Esophagus mucosa (tissue), 1 donor: ENCODE results near the gene PRRX2. TPM values are rescaled to one million over a fixed set of nuclear protein-coding genes. Genes with fewer than 3 reads are reported as not detected.
"Not testable (repeated sequence)": the region's sequence is repeated elsewhere in the genome, so short reads cannot be mapped to it uniquely, and the experiment has no call there.

Source experiments
- ATAC-seq: fragments of 200-7000 bp; cut with Tn5 transposase; one replicate; pipeline ENCODE4 v1.9.1; 2020
- total RNA-seq: library from RNA; stranded (reverse); gene quantifications from one replicate; pipeline ENCODE4 v1.2.4, GENCODE V29; 2023
- donor health status: DM: yes; HTN: yes; CAD: no.

PRRX2 gene
- total RNA-seq, 1 donor from 2014 or later = 1.5 TPM

GRCh38 chr9:129737479-129738274, 72.2 kb downstream of the PRRX2 start:
- peak; percentile 85 for ATAC-seq

- ATAC-seq = no peak
Observed at GRCh38 chr9:129739432-129739831, 74.0 kb downstream of the PRRX2 start.

GRCh38 chr9:129740174-129740573, 74.7 kb downstream of the PRRX2 start:
- ATAC-seq = no peak

GRCh38 chr9:129740666-129741464, 75.4 kb downstream of the PRRX2 start:
- ATAC-seq = no peak

DNA sequence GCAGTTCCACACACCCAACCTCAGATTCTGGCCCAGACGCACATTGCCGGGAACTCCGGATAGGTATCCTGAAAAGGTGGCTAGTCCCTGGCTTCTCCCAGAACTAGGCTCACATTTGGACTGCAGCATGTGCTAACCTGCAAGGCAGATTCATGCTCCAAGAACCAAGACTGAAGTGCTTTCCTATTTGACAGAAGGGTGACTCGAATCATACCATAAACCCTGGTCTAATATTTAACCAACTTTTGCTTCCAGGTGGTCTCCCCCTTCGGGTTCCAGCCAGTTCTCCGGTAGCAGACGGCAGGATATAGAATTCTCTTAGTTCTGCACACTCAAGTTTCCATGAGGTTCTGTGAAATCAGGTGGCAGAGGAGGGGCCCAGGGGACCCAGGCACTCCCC, 79.8 kb downstream of the PRRX2 start:
- ATAC-seq = no peak

- no peak for ATAC-seq
Observed at GRCh38 chr9:129746092-129746777, 80.8 kb downstream of the PRRX2 start.

DNA sequence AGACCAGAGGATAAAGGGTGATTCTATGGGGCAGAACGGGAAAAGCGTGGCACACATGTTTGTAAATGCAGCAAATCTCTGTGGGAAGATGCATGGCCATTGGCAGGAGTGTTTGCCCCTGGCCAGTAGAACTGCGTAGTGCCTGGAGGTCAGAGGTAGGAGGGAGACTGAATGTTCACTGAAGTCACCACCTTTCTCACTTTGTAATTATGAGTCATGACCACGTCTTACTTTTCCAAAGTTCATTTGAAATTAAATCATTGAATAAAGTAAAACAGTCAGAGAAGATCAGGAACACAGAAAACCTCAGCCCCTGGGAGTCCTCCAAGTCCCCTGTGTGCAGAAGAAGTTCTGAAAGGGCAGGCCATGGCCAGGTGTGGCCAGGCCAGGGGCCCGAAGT, 82.8 kb downstream of the PRRX2 start:
- no peak for ATAC-seq

DNA sequence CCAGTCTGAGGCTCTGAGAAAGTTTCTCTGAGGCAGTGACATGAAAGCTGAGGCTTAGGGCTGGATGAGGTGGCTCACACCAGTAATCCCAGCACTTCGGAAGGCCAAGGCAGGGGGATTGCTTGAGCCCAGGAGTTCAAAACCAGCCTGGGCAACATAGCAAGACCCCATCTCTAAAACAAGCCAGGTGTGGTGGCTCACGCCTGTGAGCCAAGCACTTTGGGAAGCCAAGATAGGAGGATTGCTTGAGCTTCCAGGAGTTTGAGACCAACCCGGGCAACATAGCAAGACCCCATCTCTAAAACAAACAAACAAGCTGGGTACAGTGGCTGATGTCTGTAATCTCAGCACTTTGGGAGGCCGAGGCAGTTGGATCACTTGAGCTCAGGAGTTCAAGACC, 83.6 kb downstream of the PRRX2 start:
- ATAC-seq = not testable (repeated sequence)

GRCh38 chr9:129749575-129749974, 84.1 kb downstream of the PRRX2 start:
- no peak for ATAC-seq

DNA sequence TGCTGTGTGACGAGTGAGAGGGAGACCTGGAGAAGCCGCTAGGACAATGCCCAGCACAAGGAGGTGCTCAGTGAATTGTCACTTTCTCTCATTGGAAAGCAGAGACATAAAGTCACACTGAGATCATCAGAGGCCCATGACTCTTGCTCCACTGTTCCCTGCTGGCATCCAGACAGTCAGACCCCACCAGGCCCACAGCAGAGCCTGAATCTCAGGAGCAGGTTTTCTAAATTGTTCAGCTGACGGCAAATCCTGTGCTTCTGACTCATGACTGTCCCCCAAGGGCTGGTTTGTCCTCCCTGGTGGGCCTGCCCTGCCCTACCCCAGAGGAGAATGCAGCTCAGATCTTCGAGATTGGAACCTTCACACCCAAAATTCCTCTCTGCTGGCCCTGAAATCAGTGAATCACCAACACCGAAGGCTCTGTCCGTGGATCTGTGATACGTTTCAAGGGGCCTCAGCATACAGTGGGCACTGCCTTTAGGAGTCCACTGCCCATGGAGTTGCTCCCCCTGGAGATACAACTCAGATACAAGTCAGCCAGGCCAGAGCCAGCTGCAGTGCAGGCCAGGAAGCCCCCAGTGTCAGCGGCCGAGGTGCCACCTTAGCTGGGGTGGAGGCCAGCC, 84.7 kb downstream of the PRRX2 start:
- ATAC-seq = no peak

DNA sequence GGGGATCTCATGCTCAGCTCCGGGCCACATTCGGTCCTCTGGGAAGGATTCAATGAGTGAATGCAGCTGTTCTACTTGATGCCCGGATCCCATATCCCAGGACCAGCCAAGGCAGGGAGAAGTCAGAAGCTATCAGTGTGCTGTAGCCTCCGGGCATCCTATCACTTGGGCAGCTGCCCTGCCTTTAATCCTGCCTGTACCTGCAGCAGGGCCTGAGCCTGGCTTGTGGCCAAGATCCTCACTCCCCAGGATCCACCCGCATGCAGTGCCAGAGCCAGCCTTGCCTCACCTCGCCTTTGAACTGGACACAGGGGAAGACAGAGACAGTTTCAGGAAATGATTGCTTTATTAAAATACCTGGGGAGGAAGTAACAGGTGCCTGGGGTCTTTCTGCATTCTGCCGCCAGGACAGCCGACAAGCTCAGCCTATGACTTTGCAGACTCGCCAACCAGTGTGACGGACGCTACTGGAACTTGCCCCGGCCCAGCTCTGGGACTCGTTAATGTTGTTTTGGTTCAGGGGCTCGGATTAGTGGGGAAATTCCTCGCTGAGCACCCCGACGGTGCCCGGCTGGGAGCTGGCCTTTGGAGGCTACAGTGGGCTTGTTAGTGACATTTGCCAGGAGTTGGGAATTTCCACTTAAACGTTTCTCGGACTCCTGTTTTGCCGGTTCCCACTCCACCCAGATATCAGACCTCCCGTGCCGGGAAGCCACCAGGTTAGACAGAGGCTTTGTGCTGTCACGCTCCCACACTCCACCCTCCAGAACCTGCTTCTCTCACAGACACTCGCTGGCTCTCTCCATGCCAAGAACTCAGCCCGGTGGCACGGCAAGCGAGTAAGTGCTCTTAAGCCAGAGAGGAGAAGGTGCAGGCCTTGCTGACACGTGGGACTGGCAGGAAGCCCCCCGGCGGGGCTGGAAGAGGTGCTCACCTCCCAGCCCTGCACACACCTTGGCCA, 86.7 kb downstream of the PRRX2 start:
- ATAC-seq = peak; percentile 75

DNA sequence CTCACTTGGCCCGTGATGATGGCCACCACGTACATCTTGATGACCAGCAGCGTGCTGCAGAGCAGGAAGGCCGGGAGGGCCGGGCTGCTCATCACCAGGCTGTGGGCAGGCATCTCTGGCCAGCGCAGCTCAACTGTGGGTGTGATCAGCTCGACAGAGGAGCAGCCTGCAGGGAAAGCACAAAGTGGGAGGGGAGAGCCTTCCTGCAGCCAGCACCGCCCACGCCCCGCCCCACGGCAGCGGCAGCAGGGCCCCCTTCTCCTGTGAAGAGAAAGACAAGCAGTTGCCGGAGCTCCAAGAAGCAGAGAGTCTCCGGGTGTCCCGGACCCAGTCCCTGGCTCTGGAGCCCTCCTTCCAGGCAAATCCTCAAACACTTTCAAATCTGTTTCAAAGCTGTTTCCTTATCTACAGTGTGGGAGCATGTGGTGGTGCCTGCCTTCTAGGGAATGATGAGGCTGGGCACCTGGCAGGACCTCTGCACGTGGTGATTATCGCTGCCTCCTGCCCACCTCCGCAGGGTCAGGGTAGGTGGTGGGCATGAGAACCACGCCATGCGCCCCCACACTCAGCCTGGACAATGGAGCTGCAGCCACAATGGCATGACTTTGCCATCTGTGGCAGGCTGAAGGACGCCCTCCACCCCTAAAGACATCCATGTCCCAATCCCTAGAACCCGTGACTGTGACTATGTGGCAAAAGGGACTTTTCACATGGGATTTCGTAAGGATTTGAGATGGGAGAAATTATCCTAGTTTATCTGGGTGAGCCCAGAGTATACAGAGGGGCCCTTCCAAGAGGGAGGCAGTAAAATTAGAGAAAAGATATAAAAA, 87.7 kb downstream of the PRRX2 start, which contains the start of gene PTGES:
PTGES (minus strand) TSS at position 143 of the 830 bp plus-strand sequence; CDS start at position 113, 30 bp downstream.
- ATAC-seq = peak; percentile 81

DNA sequence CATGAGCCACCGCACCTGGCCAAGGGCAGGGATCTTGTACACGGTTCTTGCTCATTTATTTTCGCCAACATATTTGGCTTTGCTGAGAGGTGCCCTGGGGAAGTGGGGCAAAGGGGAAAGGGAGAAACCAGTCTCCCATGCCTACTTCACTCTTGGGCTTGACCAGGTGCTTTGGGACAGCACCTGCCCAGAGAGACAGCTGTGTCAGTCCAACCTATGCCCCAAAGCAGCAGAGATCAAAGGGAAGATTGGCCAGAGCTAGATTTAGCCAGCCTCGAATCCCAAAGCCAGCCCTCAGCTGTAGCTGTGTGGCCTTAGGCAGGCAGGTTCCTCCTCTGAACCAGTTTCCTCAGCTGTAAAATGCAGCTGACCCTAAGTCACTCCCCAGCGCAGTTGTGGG, 89.7 kb downstream of the PRRX2 start:
- ATAC-seq = no peak

DNA sequence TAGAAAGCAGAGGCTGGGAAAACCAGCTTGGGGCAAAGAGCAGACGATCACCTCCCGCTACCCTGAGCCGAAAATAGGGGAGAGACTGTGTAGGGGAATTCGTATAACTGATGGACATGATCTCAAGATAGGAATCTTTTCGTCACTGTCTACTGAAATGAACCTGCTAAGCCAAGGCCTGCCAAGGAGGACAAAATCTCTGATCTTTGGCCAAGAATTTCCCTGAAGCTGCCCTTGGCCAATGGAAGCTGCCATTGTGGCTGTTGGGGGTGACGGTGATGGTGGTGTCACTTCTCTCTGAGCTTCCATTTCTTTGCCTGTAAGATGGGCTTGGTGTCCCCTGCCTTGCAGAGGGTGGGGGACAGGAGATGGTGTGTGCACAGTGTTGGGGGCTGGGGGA, 90.7 kb downstream of the PRRX2 start:
- ATAC-seq = no peak

GRCh38 chr9:129757045-129757444, 91.6 kb downstream of the PRRX2 start:
- no peak for ATAC-seq

DNA sequence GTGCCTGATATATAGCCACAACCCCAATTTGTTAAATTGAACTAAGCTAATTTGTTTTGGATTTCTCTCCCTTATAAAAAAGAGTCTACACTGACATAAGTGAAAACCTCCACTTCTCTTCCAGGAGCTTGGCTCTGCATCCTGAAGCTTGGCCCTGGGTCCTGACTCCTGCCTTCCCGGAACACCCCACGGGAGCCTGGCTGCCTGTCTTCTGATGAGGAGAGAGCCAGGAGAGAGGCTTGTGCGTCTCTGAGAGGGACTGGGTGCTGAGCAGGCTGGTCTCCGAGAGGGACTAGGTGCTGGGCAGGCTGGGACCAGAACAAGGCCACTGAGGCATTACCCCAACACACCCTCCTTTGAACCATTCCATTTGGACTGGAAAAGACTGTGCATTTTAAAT, 93.9 kb downstream of the PRRX2 start:
- no peak for ATAC-seq

GRCh38 chr9:129759804-129760502, 94.5 kb downstream of the PRRX2 start:
- ATAC-seq = no peak

DNA sequence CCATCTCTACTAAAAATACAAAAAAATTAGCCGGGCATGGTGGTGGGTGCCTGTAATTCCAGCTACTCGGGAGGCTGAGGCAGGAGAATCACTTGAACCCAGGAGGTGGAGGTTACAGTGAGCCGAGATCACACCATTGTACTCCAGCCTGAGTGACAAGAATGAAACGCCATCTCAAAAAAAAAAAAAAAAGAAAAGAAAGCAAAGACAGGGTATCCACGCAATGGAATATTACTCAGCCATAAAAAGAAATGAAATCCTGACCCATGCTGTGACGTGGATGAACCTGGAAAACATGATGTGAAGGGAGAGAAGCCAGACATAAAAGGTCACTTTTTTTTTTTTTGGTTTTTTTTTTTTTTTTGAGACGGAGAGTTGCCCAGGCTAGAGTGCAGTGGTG, 95.3 kb downstream of the PRRX2 start:
- ATAC-seq = not testable (repeated sequence)

- peak; percentile 6 for ATAC-seq
Observed at GRCh38 chr9:129761293-129761900, 96.0 kb downstream of the PRRX2 start.
